HEK293 (cell line): ENCODE results near the gene NDUFV1.
"Not testable (repeated sequence)": the region's sequence is repeated elsewhere in the genome, so short reads cannot be mapped to it uniquely, and the experiment has no call there.

Experiments
- CTCF ChIA-PET: fragments of 350-600 bp; formaldehyde crosslinking; extraction: SDS; loops from one replicate; lab custom pipeline; 2021; ENCODE audit warnings: antibody characterized with exemption; lab: Yijun Ruan, JAX
- POLR2A ChIA-PET: fragments of 300-600 bp; formaldehyde crosslinking; extraction: SDS; loops from one replicate; lab custom pipeline; 2020; ENCODE audit warnings: antibody characterized with exemption, inconsistent platforms; lab: Yijun Ruan, JAX
- H3K27ac ChIP-seq: fragments of 200-500 bp; sonication (Bioruptor generic); 2 replicates; pipeline ENCODE4 v1.5.1; 2014; ENCODE audit warnings: low read depth, low read length, control low read depth, inconsistent platforms; ENCODE audit errors: extremely low read depth
- H3K36me3 ChIP-seq, 2 experiments: fragments of 200-500 bp in 1 of 2; sonication (Bioruptor generic) in 1 of 2; 1 replicate in 1 of 2; 2 replicates in 1 of 2; pipeline ENCODE4 v1.5.1; 2014 to 2017; ENCODE audit warnings: inconsistent platforms in 2 of 2, low read length in 2 of 2; ENCODE audit not compliant: control insufficient read depth in 2 of 2, insufficient read depth in 1 of 2
- H3K4me1 ChIP-seq: fragments of 200-500 bp; sonication (Bioruptor generic); 2 replicates; pipeline ENCODE4 v1.5.1; 2014; ENCODE audit warnings: mild to moderate bottlenecking, low read length, inconsistent platforms; ENCODE audit not compliant: control insufficient read depth, insufficient read depth
- H3K4me3 ChIP-seq: 2 replicates; pipeline ENCODE4 v1.5.1; 2011; ENCODE audit warnings: low read depth, mild to moderate bottlenecking, control low read depth, low read length, moderate library complexity
- H3K9me3 ChIP-seq: fragments of 200-500 bp; sonication (Bioruptor generic); 2 replicates; pipeline ENCODE4 v1.5.1; 2014; ENCODE audit warnings: low read depth, low read length, inconsistent platforms; ENCODE audit not compliant: control insufficient read depth, insufficient read depth
- AEBP2 ChIP-seq: fragments of 450-650 bp; formaldehyde crosslinking; IDR thresholded peaks from 2 replicates; pipeline ENCODE4 v1.5.1; 2016; ENCODE audit warnings: missing biosample characterization, missing genetic modification characterization, borderline replicate concordance
- ELK4 ChIP-seq: IDR thresholded peaks from 2 replicates; pipeline ENCODE4 v1.6.1; 2011; ENCODE audit warnings: mild to moderate bottlenecking, low read depth, low read length, borderline replicate concordance
- PRDM2 ChIP-seq: fragments of 450-650 bp; formaldehyde crosslinking; IDR thresholded peaks from 2 replicates; pipeline ENCODE4 v1.5.1; 2016; ENCODE audit warnings: missing biosample characterization, missing genetic modification characterization, borderline replicate concordance
- SP3 ChIP-seq: fragments of 450-650 bp; formaldehyde crosslinking; IDR thresholded peaks from 2 replicates; pipeline ENCODE4 v1.5.1; 2016; ENCODE audit warnings: missing biosample characterization, missing genetic modification characterization
- ZBTB8A ChIP-seq: fragments of 450-650 bp; formaldehyde crosslinking; IDR thresholded peaks from 2 replicates; pipeline ENCODE4 v1.5.1; 2016; ENCODE audit warnings: missing biosample characterization, missing genetic modification characterization
- ZNF19 ChIP-seq: fragments of 450-650 bp; formaldehyde crosslinking; IDR thresholded peaks from 2 replicates; pipeline ENCODE4; 2016; ENCODE audit warnings: missing biosample characterization, missing genetic modification characterization, low read depth
- ZNF211 ChIP-seq: fragments of 450-650 bp; formaldehyde crosslinking; IDR thresholded peaks from 2 replicates; pipeline ENCODE4 v1.5.1; 2016; ENCODE audit warnings: low read depth, missing biosample characterization, missing genetic modification characterization
- ZNF214 ChIP-seq: fragments of 450-650 bp; formaldehyde crosslinking; IDR thresholded peaks from 2 replicates; pipeline ENCODE4 v1.5.1; 2017; ENCODE audit warnings: missing biosample characterization, mild to moderate bottlenecking, missing genetic modification characterization, borderline replicate concordance
- ZNF223 ChIP-seq: fragments of 450-650 bp; formaldehyde crosslinking; IDR thresholded peaks from 2 replicates; pipeline ENCODE4 v1.5.1; 2016; ENCODE audit warnings: missing biosample characterization, missing genetic modification characterization
- ZNF416 ChIP-seq: fragments of 450-650 bp; formaldehyde crosslinking; IDR thresholded peaks from 2 replicates; pipeline ENCODE4 v1.5.1; 2016; ENCODE audit warnings: missing biosample characterization, missing genetic modification characterization
- ZNF48 ChIP-seq: fragments of 450-650 bp; formaldehyde crosslinking; IDR thresholded peaks from 2 replicates; pipeline ENCODE4 v1.5.1; 2016; ENCODE audit warnings: missing biosample characterization, missing genetic modification characterization
- ZNF501 ChIP-seq: fragments of 450-650 bp; formaldehyde crosslinking; IDR thresholded peaks from 2 replicates; pipeline ENCODE4 v1.5.1; 2016; ENCODE audit warnings: missing biosample characterization, missing genetic modification characterization
- ZNF600 ChIP-seq: fragments of 450-650 bp; formaldehyde crosslinking; IDR thresholded peaks from 2 replicates; pipeline ENCODE4 v1.5.1; 2016; ENCODE audit warnings: missing biosample characterization, missing genetic modification characterization
- ZNF610 ChIP-seq: fragments of 450-650 bp; formaldehyde crosslinking; IDR thresholded peaks from 2 replicates; pipeline ENCODE4 v1.5.1; 2016; ENCODE audit warnings: missing biosample characterization, missing genetic modification characterization, borderline replicate concordance
- ZNF621 ChIP-seq: fragments of 450-650 bp; formaldehyde crosslinking; IDR thresholded peaks from 2 replicates; pipeline ENCODE4 v1.5.1; 2017; ENCODE audit warnings: missing biosample characterization, missing genetic modification characterization
- ZNF623 ChIP-seq: fragments of 450-650 bp; formaldehyde crosslinking; IDR thresholded peaks from 2 replicates; pipeline ENCODE4 v1.5.1; 2016; ENCODE audit warnings: missing biosample characterization, missing genetic modification characterization
- ZNF707 ChIP-seq: fragments of 450-650 bp; formaldehyde crosslinking; IDR thresholded peaks from 2 replicates; pipeline ENCODE4 v1.5.1; 2016; ENCODE audit warnings: missing biosample characterization, missing genetic modification characterization
- ZNF791 ChIP-seq: fragments of 450-650 bp; formaldehyde crosslinking; IDR thresholded peaks from 2 replicates; pipeline ENCODE4 v1.5.1; 2016; ENCODE audit warnings: missing biosample characterization, missing genetic modification characterization
- ZSCAN30 ChIP-seq: fragments of 450-650 bp; IDR thresholded peaks from 2 replicates; pipeline ENCODE4 v1.5.1; 2018; ENCODE audit warnings: missing biosample characterization, mild to moderate bottlenecking, missing genetic modification characterization, moderate library complexity

The NDUFV1 gene

GRCh38 chr11:67622905-67623304 lies 16.2 kb downstream of the NDUFV1 start:
- H3K36me3 ChIP-seq, H3K4me3 ChIP-seq, H3K4me1 ChIP-seq, POLR2A ChIA-PET, H3K9me3 ChIP-seq, H3K27ac ChIP-seq: not testable (repeated sequence)
- CTCF ChIA-PET = interaction anchor here (0.6 kb wide), 1 partner anchor 221 kb away, joined by 4 read pairs; the partner anchor contains the start of gene PPP1CA

GRCh38 chr11:67623795-67624194 lies 17.1 kb downstream of the NDUFV1 start:
- CTCF ChIA-PET = interaction anchor here (0.9 kb wide), 1 partner anchor 9 kb away, joined by 5 read pairs; no protein-coding TSS in a partner anchor

GRCh38 chr11:67626131-67626833 lies 19.5 kb downstream of the NDUFV1 start:
- H3K4me3 ChIP-seq, H3K4me1 ChIP-seq, H3K36me3 ChIP-seq, H3K27ac ChIP-seq, H3K9me3 ChIP-seq, POLR2A ChIA-PET: not testable (repeated sequence)
- CTCF ChIA-PET = interaction anchor here (4.9 kb wide), 1 partner anchor 11 kb away, joined by 53 read pairs; no protein-coding TSS in a partner anchor

More at GRCh38 chr11:67623795-67624194, 17.1 kb downstream of the NDUFV1 start:
- H3K4me1 ChIP-seq, H3K36me3 ChIP-seq, H3K27ac ChIP-seq, POLR2A ChIA-PET, H3K9me3 ChIP-seq, H3K4me3 ChIP-seq: not testable (repeated sequence)

- POLR2A ChIA-PET = no interaction called here
- H3K4me3 ChIP-seq = no peak overlapping the region
- H3K27ac ChIP-seq = no peak overlapping the region
- no peaks in the 10 kb centered on the region for H3K4me1 ChIP-seq
- no peaks in the 10 kb centered on the region for H3K36me3 ChIP-seq
- CTCF ChIA-PET = interaction anchor here (0.6 to 4.9 kb wide), 2 partner anchors 12 to 66 kb away, joined by 3 to 53 read pairs; no protein-coding TSS in a partner anchor
- H3K9me3 ChIP-seq = no peaks in the 10 kb centered on the region
- TF ChIP-seq PRDM2 (tag by site-specific recombination) (no peak), ZNF621 (no peak), ZNF707 (tag by site-specific recombination) (no peak), ZNF791 (tag by site-specific recombination) (no peak), SP3 (tag by site-specific recombination) (no peak), ZNF214 (tag by site-specific recombination) (no peak), ZNF19 (tag by site-specific recombination) (no peak), ZBTB8A (tag by site-specific recombination) (no peak), AEBP2 (tag by site-specific recombination) (no peak), ELK4 (no peak), ZNF48 (tag by site-specific recombination) (no peak), ZSCAN30 (tag by site-specific recombination) (no peak), ZNF416 (tag by site-specific recombination) (no peak), ZNF223 (no peak), ZNF623 (tag by site-specific recombination) (no peak), ZNF600 (no peak), ZNF211 (no peak), ZNF610 (tag by site-specific recombination) (no peak), ZNF501 (tag by site-specific recombination) (no peak)
Measured at GRCh38 chr11:67626970-67627369, 20.2 kb downstream of the NDUFV1 start.
